ENCODE results near the gene CXCL9.
"Not testable (repeated sequence)": the region's sequence is repeated elsewhere in the genome, so short reads cannot be mapped to it uniquely, and the experiment has no call there.

Gene CXCL9

GRCh38 chr4:75954811-75955210 lies 52.5 kb downstream of the CXCL9 start:
- not testable (repeated sequence) for DNase-seq (ENCODE audit: low spot score)

GRCh38 chr4:75953509-75953908 lies 53.8 kb downstream of the CXCL9 start:
- DNase-seq (ENCODE audit: low spot score), result no peak
